Measurements from ENCODE around the gene HDAC1.

HDAC1 gene

GRCh38 chr1:32291708-32292538 lies at the start of gene HDAC1:
Gene HDAC1, plus strand, starts transcription at chr1:32292083. Its CDS starts 87 bp downstream, at chr1:32292170.
- peaks cover 27% of the 10 kb centered on the region for H3K36me3 ChIP-seq
- no peak for TF ChIP-seq Cebpa-rat (IDR thresholded peaks at IDR 0.05)
- H3K9me3 ChIP-seq = 0 out of 2 replicates have a peak, but pooled peaks cover 2% of the 10 kb centered on the region
- H3K4me2 ChIP-seq = peak within 1 kb of the TSS; percentile 74
- H3K27me3 ChIP-seq = no peaks in the 10 kb centered on the region
- H3K4me1 ChIP-seq = peaks cover 58% of the 10 kb centered on the region
- peak within 1 kb of the TSS; percentile 81 for H3K27ac ChIP-seq
- H3K9ac ChIP-seq = peak within 1 kb of the TSS; percentile 85
- peaks cover 23% of the 10 kb centered on the region; the same call in 1 of the 2 replicates for H4K20me1 ChIP-seq
- peak within 1 kb of the TSS; percentile 85 for H3K4me3 ChIP-seq

DNA sequence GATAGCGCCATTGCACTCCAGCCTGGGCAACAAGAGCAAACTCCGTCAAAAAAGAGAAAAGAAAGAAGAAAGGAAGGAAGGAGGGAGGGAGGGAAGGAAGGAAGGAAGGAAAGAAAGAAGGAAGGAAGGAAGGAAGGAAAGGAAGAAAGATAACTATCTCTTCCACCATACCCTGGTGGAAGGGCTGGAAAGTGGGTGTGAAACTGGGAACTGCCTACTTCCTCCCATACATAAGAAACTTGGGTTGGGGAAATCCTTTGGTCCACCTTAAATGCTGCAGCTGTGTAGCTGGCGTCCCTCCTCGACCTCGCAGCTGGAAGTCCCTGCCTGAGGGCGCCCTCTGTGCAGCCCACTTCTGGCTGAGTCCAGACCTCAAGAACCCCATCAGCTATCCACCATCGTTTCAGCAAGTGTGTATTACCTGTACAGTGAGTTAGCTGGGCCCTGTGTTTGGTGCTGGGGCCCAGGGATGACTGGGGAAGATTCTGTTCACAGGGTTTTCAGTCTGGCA lies 49.5 kb upstream of the HDAC1 start:
- H3K9me3 ChIP-seq = no peaks in the 10 kb centered on the region
- H3K27me3 ChIP-seq = no peaks in the 10 kb centered on the region
- H3K4me1 ChIP-seq = peaks cover 64% of the 10 kb centered on the region
- TF ChIP-seq Cebpa-rat (IDR thresholded peaks at IDR 0.05) = no peak
- no peaks in the 10 kb centered on the region for H3K36me3 ChIP-seq
- 0 out of 2 replicates have a peak overlapping the region, but pooled peaks have one; percentile 2 for H3K27ac ChIP-seq
- H3K4me2 ChIP-seq = peak overlapping the region; percentile 97
- no peaks in the 10 kb centered on the region for H4K20me1 ChIP-seq
- H3K4me3 ChIP-seq = no peak overlapping the region
- no peak overlapping the region for H3K9ac ChIP-seq

DNA sequence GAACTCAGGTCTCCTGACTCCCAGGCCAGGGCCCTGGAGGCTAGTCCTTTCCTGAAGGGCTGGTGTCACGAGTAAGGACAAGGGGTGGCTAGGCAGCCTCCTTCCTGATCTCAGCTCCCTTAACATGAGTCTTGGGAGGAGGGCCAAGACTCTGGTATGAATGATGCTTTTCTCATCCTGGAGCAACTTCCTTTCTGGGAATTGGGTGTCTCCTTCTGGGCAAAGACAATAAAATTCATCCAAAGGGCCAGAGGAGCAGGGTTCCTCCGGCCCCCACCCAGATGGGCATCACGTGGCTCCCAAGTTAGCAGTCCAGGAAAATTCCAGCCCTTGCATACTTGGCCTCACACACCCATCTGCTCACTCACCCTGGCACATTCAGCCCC lies 45.0 kb upstream of the HDAC1 start, which contains the start of gene FAM167B:
FAM167B (plus strand) TSS at position 335 of the 386 bp plus-strand sequence. CDS start 200 bp downstream, outside the sequence.
- no peak for TF ChIP-seq Cebpa-rat (IDR thresholded peaks at IDR 0.05)
- Histone ChIP-seq H3K4me3 (no peak within 1 kb of the TSS), H3K4me2 (peak within 1 kb of the TSS; percentile 98), H3K27me3 (no peaks in the 10 kb centered on the region), H3K9ac (no peak within 1 kb of the TSS; the same call in 1 of the 2 replicates), H3K36me3 (no peaks in the 10 kb centered on the region), H3K9me3 (no peaks in the 10 kb centered on the region), H3K4me1 (peaks cover 81% of the 10 kb centered on the region), H3K27ac (peak within 1 kb of the TSS; percentile 97), H4K20me1 (no peaks in the 10 kb centered on the region)

DNA sequence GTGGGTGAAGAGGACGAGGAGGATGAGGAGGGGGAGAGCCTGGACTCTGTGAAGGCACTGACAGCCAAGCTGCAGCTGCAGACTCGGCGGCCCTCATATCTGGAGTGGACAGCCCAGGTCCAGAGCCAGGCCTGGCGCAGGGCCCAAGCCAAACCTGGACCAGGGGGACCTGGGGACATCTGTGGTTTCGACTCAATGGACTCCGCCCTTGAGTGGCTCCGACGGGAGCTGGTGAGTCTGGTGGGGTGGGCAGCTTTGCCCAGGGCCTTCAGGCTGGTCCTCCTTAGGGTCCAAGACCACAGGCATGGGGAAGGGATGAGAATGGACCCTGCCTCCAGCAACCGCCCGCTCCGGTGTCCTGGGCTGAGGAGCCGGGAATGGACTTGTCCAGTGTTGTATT lies 44.4 kb upstream of the HDAC1 start:
- Histone ChIP-seq H3K27ac (peak overlapping the region; percentile 97; the same call in 1 of the 2 replicates), H3K4me2 (peak overlapping the region; percentile 98), H3K36me3 (no peaks in the 10 kb centered on the region), H3K9ac (no peak overlapping the region), H3K9me3 (no peaks in the 10 kb centered on the region), H3K4me3 (no peak overlapping the region), H4K20me1 (no peaks in the 10 kb centered on the region), H3K4me1 (peaks cover 81% of the 10 kb centered on the region), H3K27me3 (no peaks in the 10 kb centered on the region)
- no peak for TF ChIP-seq Cebpa-rat (IDR thresholded peaks at IDR 0.05)

DNA sequence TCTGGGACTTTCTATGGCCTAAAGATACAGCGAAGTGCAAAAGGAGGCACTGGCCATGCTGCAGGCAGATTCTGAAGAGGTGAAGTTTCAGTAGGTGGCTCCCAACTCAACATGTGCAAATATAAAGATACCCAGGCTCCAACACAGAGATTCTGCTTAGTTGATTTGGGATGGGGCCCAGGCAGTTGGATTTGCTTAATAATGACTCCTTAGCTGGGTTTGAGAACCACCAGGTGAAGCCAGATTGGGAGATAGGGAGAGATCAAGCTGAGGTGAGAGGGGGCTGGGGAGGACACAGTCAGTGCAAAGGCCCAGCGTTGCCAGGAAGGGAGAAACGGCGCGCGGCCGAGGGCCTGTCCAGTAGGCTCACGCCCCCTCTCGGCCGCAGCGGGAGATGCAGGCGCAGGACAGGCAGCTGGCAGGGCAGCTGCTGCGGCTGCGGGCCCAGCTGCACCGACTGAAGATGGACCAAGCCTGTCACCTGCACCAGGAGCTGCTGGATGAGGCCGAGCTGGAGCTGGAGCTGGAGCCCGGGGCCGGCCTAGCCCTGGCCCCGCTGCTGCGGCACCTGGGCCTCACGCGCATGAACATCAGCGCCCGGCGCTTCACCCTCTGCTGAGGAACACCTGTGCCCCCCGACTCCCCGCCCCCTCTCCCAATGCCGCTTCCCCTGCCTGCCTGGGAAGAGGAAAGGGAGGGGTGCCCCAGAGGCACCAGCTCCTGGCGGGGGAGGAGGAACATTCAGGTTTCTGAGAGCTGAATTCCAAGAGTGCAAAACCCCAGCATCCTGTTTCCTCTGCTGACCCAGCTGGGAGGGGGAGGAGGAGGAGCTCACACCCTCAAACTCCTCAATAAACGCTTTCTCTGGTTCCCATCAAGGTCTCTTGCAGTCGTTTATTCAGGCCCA lies 43.6 kb upstream of the HDAC1 start:
- H3K4me3 ChIP-seq = peak overlapping the region; percentile 36; the same call in 1 of the 2 replicates
- no peaks in the 10 kb centered on the region for H4K20me1 ChIP-seq
- peak overlapping the region; percentile 98 for H3K4me2 ChIP-seq
- H3K36me3 ChIP-seq = no peaks in the 10 kb centered on the region
- peak overlapping the region; percentile 97 for H3K27ac ChIP-seq
- peaks cover 81% of the 10 kb centered on the region for H3K4me1 ChIP-seq
- peak overlapping the region; percentile 91; the same call in 1 of the 2 replicates for H3K9ac ChIP-seq
- H3K27me3 ChIP-seq = no peaks in the 10 kb centered on the region
- TF ChIP-seq Cebpa-rat (IDR thresholded peaks at IDR 0.05) = no peak
- H3K9me3 ChIP-seq = no peaks in the 10 kb centered on the region

- no peak for TF ChIP-seq Cebpa-rat (IDR thresholded peaks at IDR 0.05)
Observed at GRCh38 chr1:32249831-32250525, 41.9 kb upstream of the HDAC1 start.

DNA sequence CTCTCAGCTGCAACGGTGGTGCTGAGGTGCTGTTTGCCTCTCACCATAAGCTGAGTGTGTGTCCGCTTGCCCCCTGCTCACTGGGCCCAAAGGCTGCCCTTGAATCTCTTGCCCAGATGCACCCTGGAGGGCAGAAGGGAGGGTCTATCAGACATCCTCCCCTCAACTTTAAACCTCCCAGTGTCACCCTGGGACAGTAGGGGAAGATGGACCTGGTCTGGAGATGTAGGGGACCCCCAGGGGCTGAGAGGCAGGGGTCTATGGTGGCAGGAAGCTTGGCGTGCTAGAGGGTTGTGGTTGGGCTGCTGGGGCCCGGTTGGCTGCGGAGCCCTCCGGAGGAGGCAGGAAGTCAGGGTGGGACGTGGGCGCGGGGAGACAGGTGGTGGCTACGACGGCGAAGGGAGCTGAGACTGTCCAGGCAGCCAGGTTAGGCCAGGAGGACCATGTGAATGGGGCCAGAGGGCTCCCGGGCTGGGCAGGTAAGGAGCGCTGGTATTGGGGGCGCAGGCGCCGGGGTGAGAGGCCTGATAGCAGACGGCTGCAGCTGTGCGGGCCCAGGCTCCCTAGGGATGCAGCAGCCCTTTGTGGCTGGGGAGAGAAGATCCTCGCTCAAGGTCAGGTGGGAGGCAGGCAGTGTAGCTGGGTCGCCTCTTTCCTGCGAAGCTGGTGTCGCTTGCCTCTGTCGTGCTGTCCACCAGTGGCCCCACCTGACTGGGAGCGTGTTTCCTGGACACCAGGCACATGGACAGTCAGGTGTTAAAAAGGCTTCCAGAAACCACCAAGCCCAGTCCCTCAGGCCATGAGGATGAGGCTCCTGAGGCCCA lies 40.8 kb upstream of the HDAC1 start, which contains the start of gene LCK:
LCK (plus strand) TSS at position 373 of the 824 bp plus-strand sequence. CDS start 23,065 bp downstream, outside the sequence.
- Histone ChIP-seq H3K4me2 (peak within 1 kb of the TSS; percentile 98), H3K36me3 (no peaks in the 10 kb centered on the region), H3K27me3 (no peaks in the 10 kb centered on the region), H3K4me3 (peak within 1 kb of the TSS; percentile 56), H3K27ac (peak within 1 kb of the TSS; percentile 97), H3K9me3 (no peaks in the 10 kb centered on the region), H4K20me1 (no peaks in the 10 kb centered on the region), H3K9ac (peak within 1 kb of the TSS; percentile 91), H3K4me1 (peaks cover 99% of the 10 kb centered on the region)
- no peak for TF ChIP-seq Cebpa-rat (IDR thresholded peaks at IDR 0.05)

More at GRCh38 chr1:32249831-32250525, 41.9 kb upstream of the HDAC1 start:
- no peaks in the 10 kb centered on the region for H3K27me3 ChIP-seq
- H3K4me1 ChIP-seq = peaks cover 98% of the 10 kb centered on the region
- peak overlapping the region; percentile 91 for H3K9ac ChIP-seq
- no peaks in the 10 kb centered on the region for H3K9me3 ChIP-seq
- no peaks in the 10 kb centered on the region for H3K36me3 ChIP-seq
- H3K27ac ChIP-seq = peak overlapping the region; percentile 97
- no peaks in the 10 kb centered on the region for H4K20me1 ChIP-seq
- peak overlapping the region; percentile 56; the same call in 1 of the 2 replicates for H3K4me3 ChIP-seq
- peak overlapping the region; percentile 98 for H3K4me2 ChIP-seq
